ENCODE measurements around the gene NCAM1.

NCAM1 gene

GRCh38 chr11:113174882-113175281 lies 213.7 kb downstream of the NCAM1 start:
- DNase-seq: no peak

- no peak for DNase-seq
Measured at GRCh38 chr11:113176599-113177360, 215.6 kb downstream of the NCAM1 start.

- no peak for DNase-seq
Measured at GRCh38 chr11:113177671-113178070, 216.5 kb downstream of the NCAM1 start.

- no peak for DNase-seq
Measured at GRCh38 chr11:113178381-113179070, 217.3 kb downstream of the NCAM1 start.

GRCh38 chr11:113179181-113179704 lies 218.0 kb downstream of the NCAM1 start:
- no peak for DNase-seq

- no peak for DNase-seq
Measured at GRCh38 chr11:113181094-113181493, 219.9 kb downstream of the NCAM1 start.

GRCh38 chr11:113182288-113182687 lies 221.1 kb downstream of the NCAM1 start:
- DNase-seq: no peak

GRCh38 chr11:113184498-113184897 lies 223.3 kb downstream of the NCAM1 start:
- no peak for DNase-seq

GRCh38 chr11:113188371-113188834 lies 227.2 kb downstream of the NCAM1 start:
- DNase-seq: no peak

GRCh38 chr11:113189909-113190667 lies 228.9 kb downstream of the NCAM1 start:
- DNase-seq: no peak

GRCh38 chr11:113192121-113192925 lies 231.1 kb downstream of the NCAM1 start:
- no peak for DNase-seq

GRCh38 chr11:113193016-113193415 lies 231.8 kb downstream of the NCAM1 start:
- DNase-seq: no peak

GRCh38 chr11:113193946-113194345 lies 232.7 kb downstream of the NCAM1 start:
- no peak for DNase-seq

- DNase-seq: no peak
Measured at GRCh38 chr11:113195728-113196127, 234.5 kb downstream of the NCAM1 start.

- DNase-seq: no peak
Measured at GRCh38 chr11:113197446-113197845, 236.2 kb downstream of the NCAM1 start.

- no peak for DNase-seq
Measured at GRCh38 chr11:113198972-113199661, 237.9 kb downstream of the NCAM1 start.

GRCh38 chr11:113199866-113200265 lies 238.6 kb downstream of the NCAM1 start:
- DNase-seq: no peak

GRCh38 chr11:113201054-113201818 lies 240.0 kb downstream of the NCAM1 start:
- no peak for DNase-seq

GRCh38 chr11:113202431-113202830 lies 241.2 kb downstream of the NCAM1 start:
- DNase-seq: no peak

- no peak for DNase-seq
Measured at GRCh38 chr11:113203141-113203753, 242.0 kb downstream of the NCAM1 start.

GRCh38 chr11:113204280-113204679 lies 243.1 kb downstream of the NCAM1 start:
- no peak for DNase-seq
